HepG2 (cell line): ENCODE results near the gene IRX3.

ENCODE experiments used
- ARNT ChIP-seq: fragments of 450-650 bp; IDR thresholded peaks from 2 replicates; pipeline ENCODE4 v1.6.1; 2017
- IKZF4 ChIP-seq: sonication (generic); formaldehyde crosslinking; IDR thresholded peaks from 2 replicates; pipeline ENCODE4 v1.5.1; 2020; ENCODE audit warnings: borderline replicate concordance, mild to moderate bottlenecking, low read depth, missing genetic modification reagents; ENCODE audit errors: not compliant biosample characterization
- JUNB ChIP-seq: sonication (generic); formaldehyde crosslinking; IDR thresholded peaks from 2 replicates; pipeline ENCODE4 v1.8.0; 2022; ENCODE audit warnings: missing genetic modification reagents, mild to moderate bottlenecking, borderline replicate concordance
- NFE2L2 ChIP-seq: fragments of 150-350 bp; IDR thresholded peaks from 2 replicates; pipeline ENCODE4 v1.6.1; 2014; ENCODE audit warnings: low read length
- RAD51 ChIP-seq: fragments of 450-650 bp; IDR thresholded peaks from 2 replicates; pipeline ENCODE4 v1.6.1; 2016; ENCODE audit warnings: borderline replicate concordance
- TAF1 ChIP-seq: sonication (generic); formaldehyde crosslinking; IDR thresholded peaks from 2 replicates; pipeline ENCODE4 v1.4.0; 2020; ENCODE audit warnings: missing genetic modification reagents
- ZBTB7A ChIP-seq: sonication (generic); formaldehyde crosslinking; IDR thresholded peaks from 2 replicates; pipeline ENCODE4 v1.8.0; 2022; ENCODE audit warnings: mild to moderate bottlenecking, missing genetic modification reagents
- ZMYM4 ChIP-seq: sonication (generic); formaldehyde crosslinking; IDR thresholded peaks from 2 replicates; pipeline ENCODE4 v1.8.1; 2023; ENCODE audit warnings: mild to moderate bottlenecking, missing genetic modification reagents
- TF ChIP-seq, protein P1 (sequence below): sonication (generic); formaldehyde crosslinking; IDR thresholded peaks from 2 replicates; pipeline ENCODE4 v1.5.0; 2020; ENCODE audit warnings: mild to moderate bottlenecking, missing genetic modification reagents, moderate library complexity
- TF ChIP-seq, protein P2 (sequence below): IDR thresholded peaks from 2 replicates; pipeline ENCODE4 v1.6.1; 2016; ENCODE audit warnings: low read depth, control low read depth
- TF ChIP-seq, protein P3 (sequence below): IDR thresholded peaks from 2 replicates; pipeline ENCODE4 v1.6.1; 2016; ENCODE audit warnings: low read depth, borderline replicate concordance

DNA sequence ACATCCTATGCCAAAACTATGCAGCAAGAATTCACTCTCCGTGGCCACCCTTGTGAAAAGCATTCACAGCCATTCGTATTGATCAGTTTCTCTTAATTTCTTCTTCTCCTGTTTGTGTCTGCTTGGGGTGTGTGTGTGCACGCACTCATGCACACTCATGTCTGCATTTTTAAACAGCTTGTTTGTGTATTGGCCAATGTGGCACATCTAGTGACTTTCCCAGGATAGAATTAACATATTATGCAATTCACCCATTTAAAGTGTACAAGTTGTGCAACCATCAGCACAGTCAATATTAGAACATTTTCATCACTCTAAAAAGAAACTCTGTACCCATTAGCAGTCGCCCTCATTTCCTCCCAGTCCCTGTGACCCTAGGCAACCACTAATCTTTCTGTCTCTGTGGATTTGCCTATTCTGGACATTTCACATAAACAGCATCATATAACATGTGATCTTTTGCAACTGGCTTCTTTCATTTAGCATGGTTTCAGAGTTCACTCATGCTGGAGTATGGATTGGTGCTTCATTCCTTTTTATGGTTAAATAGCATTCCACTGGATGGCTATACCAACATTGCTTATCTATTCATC lies 20.1 kb downstream of the IRX3 start:
- no peak for TF ChIP-seq NFE2L2
- no peak for TF ChIP-seq RAD51
- TF ChIP-seq, protein P1, sequence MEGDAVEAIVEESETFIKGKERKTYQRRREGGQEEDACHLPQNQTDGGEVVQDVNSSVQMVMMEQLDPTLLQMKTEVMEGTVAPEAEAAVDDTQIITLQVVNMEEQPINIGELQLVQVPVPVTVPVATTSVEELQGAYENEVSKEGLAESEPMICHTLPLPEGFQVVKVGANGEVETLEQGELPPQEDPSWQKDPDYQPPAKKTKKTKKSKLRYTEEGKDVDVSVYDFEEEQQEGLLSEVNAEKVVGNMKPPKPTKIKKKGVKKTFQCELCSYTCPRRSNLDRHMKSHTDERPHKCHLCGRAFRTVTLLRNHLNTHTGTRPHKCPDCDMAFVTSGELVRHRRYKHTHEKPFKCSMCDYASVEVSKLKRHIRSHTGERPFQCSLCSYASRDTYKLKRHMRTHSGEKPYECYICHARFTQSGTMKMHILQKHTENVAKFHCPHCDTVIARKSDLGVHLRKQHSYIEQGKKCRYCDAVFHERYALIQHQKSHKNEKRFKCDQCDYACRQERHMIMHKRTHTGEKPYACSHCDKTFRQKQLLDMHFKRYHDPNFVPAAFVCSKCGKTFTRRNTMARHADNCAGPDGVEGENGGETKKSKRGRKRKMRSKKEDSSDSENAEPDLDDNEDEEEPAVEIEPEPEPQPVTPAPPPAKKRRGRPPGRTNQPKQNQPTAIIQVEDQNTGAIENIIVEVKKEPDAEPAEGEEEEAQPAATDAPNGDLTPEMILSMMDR, result no peak
- TF ChIP-seq, protein P2, sequence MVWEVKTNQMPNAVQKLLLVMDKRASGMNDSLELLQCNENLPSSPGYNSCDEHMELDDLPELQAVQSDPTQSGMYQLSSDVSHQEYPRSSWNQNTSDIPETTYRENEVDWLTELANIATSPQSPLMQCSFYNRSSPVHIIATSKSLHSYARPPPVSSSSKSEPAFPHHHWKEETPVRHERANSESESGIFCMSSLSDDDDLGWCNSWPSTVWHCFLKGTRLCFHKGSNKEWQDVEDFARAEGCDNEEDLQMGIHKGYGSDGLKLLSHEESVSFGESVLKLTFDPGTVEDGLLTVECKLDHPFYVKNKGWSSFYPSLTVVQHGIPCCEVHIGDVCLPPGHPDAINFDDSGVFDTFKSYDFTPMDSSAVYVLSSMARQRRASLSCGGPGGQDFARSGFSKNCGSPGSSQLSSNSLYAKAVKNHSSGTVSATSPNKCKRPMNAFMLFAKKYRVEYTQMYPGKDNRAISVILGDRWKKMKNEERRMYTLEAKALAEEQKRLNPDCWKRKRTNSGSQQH (CRISPR knock-in tag), result 0 out of 2 replicates have a peak, but pooled peaks have one; percentile 30
- no peak for TF ChIP-seq IKZF4 (CRISPR knock-in tag)
- TF ChIP-seq ZBTB7A (CRISPR knock-in tag), result no peak
- peak; percentile 57; the same call in 1 of the 2 replicates for TF ChIP-seq JUNB (CRISPR knock-in tag)
- peak; percentile 87 for TF ChIP-seq ZMYM4
- TF ChIP-seq TAF1, result no peak
- TF ChIP-seq ARNT, result no peak
- TF ChIP-seq, protein P3, sequence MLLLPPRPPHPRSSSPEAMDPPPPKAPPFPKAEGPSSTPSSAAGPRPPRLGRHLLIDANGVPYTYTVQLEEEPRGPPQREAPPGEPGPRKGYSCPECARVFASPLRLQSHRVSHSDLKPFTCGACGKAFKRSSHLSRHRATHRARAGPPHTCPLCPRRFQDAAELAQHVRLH, result 0 out of 2 replicates have a peak, but pooled peaks have one; percentile 38
